K562 (cell line): ENCODE results near the gene HMOX2. TPM values are rescaled to one million over a fixed set of nuclear protein-coding genes. Genes with fewer than 3 reads are reported as not detected.

Experiments used
- ARNT ChIP-seq, 2 experiments: fragments of 450-650 bp; IDR thresholded peaks; 2 replicates each; pipeline ENCODE4 v1.6.1; 2016; ENCODE audit warnings: mild to moderate bottlenecking in 1 of 2
- ASH1L ChIP-seq: fragments of 450-650 bp; IDR thresholded peaks from 2 replicates; pipeline ENCODE4 v1.6.1; 2018; ENCODE audit warnings: borderline replicate concordance, mild to moderate bottlenecking, low read depth; ENCODE audit not compliant: partially characterized antibody
- ATF7 ChIP-seq: fragments of 450-650 bp; IDR thresholded peaks from 2 replicates; pipeline ENCODE4 v1.7.1; 2014; ENCODE audit warnings: mild to moderate bottlenecking, moderate library complexity
- CREBBP ChIP-seq: IDR thresholded peaks from one replicate; pipeline ENCODE4 v1.6.1; 2012; ENCODE audit warnings: low read depth, mild to moderate bottlenecking, control low read depth, inconsistent platforms, low read length
- DDX20 ChIP-seq: fragments of 450-650 bp; IDR thresholded peaks from 2 replicates; pipeline ENCODE4 v1.6.1; 2016; ENCODE audit warnings: missing genetic modification characterization, low read depth, mild to moderate bottlenecking, missing compliant biosample characterization, moderate library complexity
- ELF1 ChIP-seq: fragments of 200-800 bp; sonication (Bioruptor generic); IDR thresholded peaks from 2 replicates; pipeline ENCODE4 v1.6.1; 2016; ENCODE audit warnings: missing genetic modification characterization, missing compliant biosample characterization
- EP400 ChIP-seq: fragments of 450-650 bp; IDR thresholded peaks from 2 replicates; pipeline ENCODE4 v1.6.1; 2017; ENCODE audit warnings: antibody characterized with exemption, mild to moderate bottlenecking, moderate library complexity
- HMG20A ChIP-seq: fragments of 450-650 bp; formaldehyde crosslinking; conservative IDR thresholded peaks from 2 replicates; pipeline ENCODE4 v1.4.0; 2020; ENCODE audit warnings: mild to moderate bottlenecking, mixed read lengths
- KAT8 ChIP-seq: fragments of 450-650 bp; IDR thresholded peaks from 2 replicates; pipeline ENCODE4 v1.6.1; 2016; ENCODE audit warnings: low read depth, mild to moderate bottlenecking
- MCM7 ChIP-seq, 2 experiments: fragments of 450-650 bp; IDR thresholded peaks; 2 replicates each; pipeline ENCODE4 v1.6.1; 2016 to 2018
- MTA3 ChIP-seq: fragments of 450-650 bp; formaldehyde crosslinking; IDR thresholded peaks from 2 replicates; pipeline ENCODE4 v1.6.1; 2017; ENCODE audit warnings: mild to moderate bottlenecking, borderline replicate concordance
- NEUROD1 ChIP-seq: fragments of 150-350 bp; IDR thresholded peaks from 2 replicates; pipeline ENCODE4 v1.6.1; 2014; ENCODE audit warnings: borderline replicate concordance, low read length, low read depth; ENCODE audit not compliant: partially characterized antibody
- ZKSCAN3 ChIP-seq: fragments of 250-450 bp; sonication (Bioruptor Pico); IDR thresholded peaks from 2 replicates; pipeline ENCODE4 v1.4.0; 2020
- ZSCAN29 ChIP-seq: fragments of 450-650 bp; IDR thresholded peaks from 2 replicates; pipeline ENCODE4 v1.6.1; 2017
- polyA plus RNA-seq, 8 experiments: library from polyadenylated mRNA; depleted of rRNA in 4 of 8; stranded (reverse) in 5 of 8; unstranded in 3 of 8; fragments of >200 nt; fragmentation: Nextera tagmentation in 2 of 8; fragmentation: Illumina TruSeq in 1 of 8; extraction: Ambion mirVana in 2 of 8; extraction: Trizol in 1 of 8; gene quantifications; 2 replicates each; pipeline versions ENCODE4 v1.2.1 to v1.2.3, GENCODE V29; 2011 to 2014; ENCODE audit warnings: inconsistent platforms in 1 of 8, missing spikeins in 1 of 8
- total RNA-seq, 7 experiments: library from RNA; depleted of rRNA in 6 of 7; stranded (reverse); fragments of >200 nt in 6 of 7; fragmentation: Illumina TruSeq in 2 of 7; extraction: Trizol in 2 of 7; gene quantifications; 2 replicates each; pipeline versions ENCODE4 v1.2.1 to v1.2.3, GENCODE V29; 2011 to 2021; ENCODE audit warnings: low replicate concordance in 1 of 7
- TF ChIP-seq, protein P1 (sequence below): fragments of 250-450 bp; sonication (Bioruptor Pico); IDR thresholded peaks from 2 replicates; pipeline ENCODE4 v1.9.0; 2021; ENCODE audit warnings: mild to moderate bottlenecking, inconsistent platforms
- TF ChIP-seq, protein P2 (sequence below), 2 experiments: fragments of 450-650 bp; formaldehyde crosslinking in 1 of 2; IDR thresholded peaks; 2 replicates each; pipeline versions ENCODE4 v1.4.0 to v1.6.1; 2014 to 2020; ENCODE audit warnings: mild to moderate bottlenecking in 2 of 2, borderline replicate concordance in 1 of 2, low read depth in 1 of 2
- TF ChIP-seq, protein P3 (sequence below): fragments of 250-450 bp; sonication (Bioruptor Pico); IDR thresholded peaks from 2 replicates; pipeline ENCODE4 v1.9.0; 2021; ENCODE audit warnings: mild to moderate bottlenecking

Gene HMOX2
- total and polyA plus RNA-seq, 9 of the 15 experiments (the other 6 are each of a cell fraction or from before 2014, with no cell fraction given), result 26.8 to 87.4 (median 57.4) TPM

DNA sequence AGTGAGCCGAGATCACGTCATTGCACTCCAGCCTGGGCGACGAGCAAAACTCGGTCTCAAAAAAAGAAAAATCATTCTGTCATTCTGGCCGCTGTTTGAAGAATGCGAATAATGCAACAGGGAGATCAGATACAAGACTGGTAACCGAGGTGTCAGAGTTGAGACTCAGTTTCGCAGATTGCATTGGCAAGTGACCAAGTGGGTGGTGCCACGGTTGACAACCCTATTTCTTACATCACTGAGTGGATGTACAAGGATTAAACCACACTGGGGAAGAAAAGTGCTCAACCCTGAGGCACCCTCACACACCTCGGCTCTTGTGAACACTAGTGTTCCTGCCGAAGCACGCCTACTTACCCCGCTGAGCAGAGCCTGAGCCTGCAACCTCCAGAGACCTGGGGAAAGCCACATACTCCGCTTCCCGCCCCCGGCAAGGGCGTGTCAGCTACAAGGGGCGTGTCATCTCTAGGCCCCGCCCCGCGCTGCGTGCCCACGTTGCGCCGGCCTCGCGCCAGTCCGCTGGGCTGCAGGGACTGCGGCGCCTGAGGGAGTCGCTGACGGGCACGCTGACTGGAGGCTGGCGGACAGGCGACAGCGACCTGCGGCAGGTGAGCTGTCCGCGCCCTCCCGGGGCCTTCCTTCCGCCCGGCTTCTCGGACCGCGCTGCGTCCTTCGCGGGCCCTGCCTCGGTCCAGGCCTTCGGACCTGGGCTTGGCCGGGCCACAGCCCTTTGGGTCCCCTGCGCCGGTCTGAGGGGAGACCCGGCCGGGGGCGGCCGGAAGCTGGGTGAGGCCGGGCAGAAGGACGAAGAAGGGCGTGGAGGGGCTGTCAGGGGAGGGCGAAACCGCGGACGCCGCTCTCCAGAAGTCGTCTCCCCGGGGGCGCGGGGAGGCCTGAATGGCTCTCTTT is at the start of gene HMOX2 (continued):
- no peak for TF ChIP-seq DDX20 (tag)
- TF ChIP-seq NEUROD1, result peak; percentile 47
- no peak for TF ChIP-seq ASH1L
- TF ChIP-seq HMG20A, result no peak
- TF ChIP-seq, protein P1, sequence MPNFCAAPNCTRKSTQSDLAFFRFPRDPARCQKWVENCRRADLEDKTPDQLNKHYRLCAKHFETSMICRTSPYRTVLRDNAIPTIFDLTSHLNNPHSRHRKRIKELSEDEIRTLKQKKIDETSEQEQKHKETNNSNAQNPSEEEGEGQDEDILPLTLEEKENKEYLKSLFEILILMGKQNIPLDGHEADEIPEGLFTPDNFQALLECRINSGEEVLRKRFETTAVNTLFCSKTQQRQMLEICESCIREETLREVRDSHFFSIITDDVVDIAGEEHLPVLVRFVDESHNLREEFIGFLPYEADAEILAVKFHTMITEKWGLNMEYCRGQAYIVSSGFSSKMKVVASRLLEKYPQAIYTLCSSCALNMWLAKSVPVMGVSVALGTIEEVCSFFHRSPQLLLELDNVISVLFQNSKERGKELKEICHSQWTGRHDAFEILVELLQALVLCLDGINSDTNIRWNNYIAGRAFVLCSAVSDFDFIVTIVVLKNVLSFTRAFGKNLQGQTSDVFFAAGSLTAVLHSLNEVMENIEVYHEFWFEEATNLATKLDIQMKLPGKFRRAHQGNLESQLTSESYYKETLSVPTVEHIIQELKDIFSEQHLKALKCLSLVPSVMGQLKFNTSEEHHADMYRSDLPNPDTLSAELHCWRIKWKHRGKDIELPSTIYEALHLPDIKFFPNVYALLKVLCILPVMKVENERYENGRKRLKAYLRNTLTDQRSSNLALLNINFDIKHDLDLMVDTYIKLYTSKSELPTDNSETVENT (CRISPR knock-in tag), result peak; percentile 69
- peak; percentile 74; the same call in 1 of the 2 replicates for TF ChIP-seq MTA3
- no peak for TF ChIP-seq CREBBP
- no peak for TF ChIP-seq ZKSCAN3 (CRISPR knock-in tag)
- TF ChIP-seq, protein P2, sequence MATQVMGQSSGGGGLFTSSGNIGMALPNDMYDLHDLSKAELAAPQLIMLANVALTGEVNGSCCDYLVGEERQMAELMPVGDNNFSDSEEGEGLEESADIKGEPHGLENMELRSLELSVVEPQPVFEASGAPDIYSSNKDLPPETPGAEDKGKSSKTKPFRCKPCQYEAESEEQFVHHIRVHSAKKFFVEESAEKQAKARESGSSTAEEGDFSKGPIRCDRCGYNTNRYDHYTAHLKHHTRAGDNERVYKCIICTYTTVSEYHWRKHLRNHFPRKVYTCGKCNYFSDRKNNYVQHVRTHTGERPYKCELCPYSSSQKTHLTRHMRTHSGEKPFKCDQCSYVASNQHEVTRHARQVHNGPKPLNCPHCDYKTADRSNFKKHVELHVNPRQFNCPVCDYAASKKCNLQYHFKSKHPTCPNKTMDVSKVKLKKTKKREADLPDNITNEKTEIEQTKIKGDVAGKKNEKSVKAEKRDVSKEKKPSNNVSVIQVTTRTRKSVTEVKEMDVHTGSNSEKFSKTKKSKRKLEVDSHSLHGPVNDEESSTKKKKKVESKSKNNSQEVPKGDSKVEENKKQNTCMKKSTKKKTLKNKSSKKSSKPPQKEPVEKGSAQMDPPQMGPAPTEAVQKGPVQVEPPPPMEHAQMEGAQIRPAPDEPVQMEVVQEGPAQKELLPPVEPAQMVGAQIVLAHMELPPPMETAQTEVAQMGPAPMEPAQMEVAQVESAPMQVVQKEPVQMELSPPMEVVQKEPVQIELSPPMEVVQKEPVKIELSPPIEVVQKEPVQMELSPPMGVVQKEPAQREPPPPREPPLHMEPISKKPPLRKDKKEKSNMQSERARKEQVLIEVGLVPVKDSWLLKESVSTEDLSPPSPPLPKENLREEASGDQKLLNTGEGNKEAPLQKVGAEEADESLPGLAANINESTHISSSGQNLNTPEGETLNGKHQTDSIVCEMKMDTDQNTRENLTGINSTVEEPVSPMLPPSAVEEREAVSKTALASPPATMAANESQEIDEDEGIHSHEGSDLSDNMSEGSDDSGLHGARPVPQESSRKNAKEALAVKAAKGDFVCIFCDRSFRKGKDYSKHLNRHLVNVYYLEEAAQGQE (IDR thresholded peaks at IDR 0.05; ENCODE audit: borderline replicate concordance), result peak; percentile 34
- TF ChIP-seq, protein P2 (CRISPR knock-in tag; IDR thresholded peaks at IDR 0.05; ENCODE audit: low read depth), result 0 out of 2 replicates have a peak, but pooled peaks have one; percentile 37
- TF ChIP-seq ELF1 (tag), result peak; percentile 38; the same call in 1 of the 2 replicates
- no peak; a peak in 1 of 4 replicates for TF ChIP-seq ARNT (IDR thresholded peaks at IDR 0.05)
- peak; percentile 62 for TF ChIP-seq EP400
- TF ChIP-seq ATF7, result peak; percentile 82
- TF ChIP-seq MCM7 (IDR thresholded peaks at IDR 0.05), result no peak
- TF ChIP-seq, protein P3, sequence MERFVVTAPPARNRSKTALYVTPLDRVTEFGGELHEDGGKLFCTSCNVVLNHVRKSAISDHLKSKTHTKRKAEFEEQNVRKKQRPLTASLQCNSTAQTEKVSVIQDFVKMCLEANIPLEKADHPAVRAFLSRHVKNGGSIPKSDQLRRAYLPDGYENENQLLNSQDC (CRISPR knock-in tag), result no peak
- peak; percentile 74; the same call in 1 of the 2 replicates for TF ChIP-seq ZSCAN29
- no peak for TF ChIP-seq KAT8
